GM12878 (cell line): ENCODE results near the gene GNAZ. TPM values are rescaled to one million over a fixed set of nuclear protein-coding genes. Genes with fewer than 3 reads are reported as not detected.
"Not testable (repeated sequence)": the region's sequence is repeated elsewhere in the genome, so short reads cannot be mapped to it uniquely, and the experiment has no call there.

Experiments
- ATAC-seq: fragments of 200-7000 bp; cut with Tn5 transposase; 3 replicates; pipeline ENCODE4 v1.9.1; 2020; ENCODE audit warnings: mild to moderate bottlenecking, moderate library complexity
- BruUV-seq: library from RNA; stranded (reverse); fragments of 400-500 nt; replicated peaks from 2 replicates; lab custom pipeline; 2021; lab: Mats Ljungman, UMichigan
- CTCF ChIA-PET: fragments of 300-600 bp; sonication (Branson Sonifier 250); formaldehyde crosslinking; extraction: SDS; loops from one replicate; lab custom pipeline; 2021; ENCODE audit warnings: inconsistent platforms; lab: Yijun Ruan, JAX
- POLR2A ChIA-PET: fragments of 350-600 bp; formaldehyde crosslinking; extraction: SDS; loops from one replicate; lab custom pipeline; 2021; ENCODE audit warnings: inconsistent platforms; lab: Charles Lee
- RAD21 ChIA-PET: fragments of 300-600 bp; sonication (Branson Sonifier 250); formaldehyde crosslinking; loops from one replicate; lab custom pipeline; 2023; ENCODE audit warnings: antibody characterized with exemption; ENCODE audit not compliant: unreplicated experiment; lab: Charles Lee
- SMC1A ChIA-PET: fragments of 300-600 bp; sonication (Branson Sonifier 250); formaldehyde crosslinking; loops from one replicate; lab custom pipeline; 2023; ENCODE audit not compliant: unreplicated experiment, uncharacterized antibody; lab: Charles Lee
- DNase-seq: peaks from one replicate; pipeline ENCODE4 v3.0.0-alpha.2; 2011; ENCODE audit warnings: low read depth, low spot score
- FAIRE-seq: peaks from 3 replicates; lab custom pipeline; 2011; peaks lifted over from hg19 to GRCh38; lab: Jason Lieb, UNC
- H2AFZ ChIP-seq: 2 replicates; pipeline ENCODE4 v1.6.0; 2011; ENCODE audit warnings: low read depth, low read length, control low read depth; ENCODE audit not compliant: control insufficient read depth
- H3K27ac ChIP-seq: 2 replicates; pipeline ENCODE4 v1.5.1; 2011; ENCODE audit warnings: control low read depth; ENCODE audit not compliant: control insufficient read depth, insufficient read depth
- H3K27me3 ChIP-seq, 2 experiments: replicated peaks in 1 of 2; 2 replicates each; pipeline versions ENCODE4 v1.6.0 to v1.6.1; 2011; ENCODE audit warnings: low read length in 1 of 2; ENCODE audit not compliant: control insufficient read depth in 2 of 2, insufficient read depth in 2 of 2
- H3K36me3 ChIP-seq, 2 experiments: 2 replicates each; pipeline ENCODE4 v1.5.1; 2011; ENCODE audit warnings: low read length in 1 of 2; ENCODE audit not compliant: control insufficient read depth in 2 of 2, insufficient read depth in 2 of 2
- H3K4me1 ChIP-seq: 2 replicates; pipeline ENCODE4 v1.6.1; 2011; ENCODE audit warnings: mild to moderate bottlenecking, low read length, moderate library complexity, mixed read lengths; ENCODE audit not compliant: control insufficient read depth, insufficient read depth
- H3K4me2 ChIP-seq: 2 replicates; pipeline ENCODE4 v1.6.0; 2011; ENCODE audit warnings: control low read depth; ENCODE audit not compliant: control insufficient read depth, insufficient read depth
- H3K4me3 ChIP-seq: fragments of 200-600 bp; sonication (generic); 2 replicates; pipeline ENCODE4 v1.5.1; 2016
- H3K79me2 ChIP-seq: 2 replicates; pipeline ENCODE4 v1.6.0; 2011; ENCODE audit warnings: low read length; ENCODE audit not compliant: control insufficient read depth, insufficient read depth
- H3K9ac ChIP-seq: 2 replicates; pipeline ENCODE4 v1.8.0; 2011; ENCODE audit warnings: low read length, control low read depth, mixed read lengths; ENCODE audit not compliant: control insufficient read depth, insufficient read depth
- H3K9me3 ChIP-seq: replicated peaks from 3 replicates; pipeline ENCODE4 v1.5.1; 2011; ENCODE audit warnings: mild to moderate bottlenecking, low read length; ENCODE audit not compliant: control insufficient read depth, insufficient read depth
- H4K20me1 ChIP-seq: 2 replicates; pipeline ENCODE4 v1.6.0; 2011; ENCODE audit not compliant: control insufficient read depth, insufficient read depth
- DPF2 ChIP-seq: fragments of 450-650 bp; IDR thresholded peaks from 2 replicates; pipeline ENCODE4 v1.6.1; 2017; ENCODE audit warnings: mild to moderate bottlenecking
- IKZF1 ChIP-seq: fragments of 450-650 bp; conservative IDR thresholded peaks from 2 replicates; pipeline ENCODE4 v1.6.1; 2017; ENCODE audit warnings: antibody characterized with exemption, mild to moderate bottlenecking
- IKZF2 ChIP-seq, 2 experiments: fragments of 450-650 bp; IDR thresholded peaks; 2 replicates each; pipeline ENCODE4 v1.6.1; 2017; ENCODE audit warnings: mild to moderate bottlenecking in 2 of 2, moderate library complexity in 2 of 2
- MTA2 ChIP-seq: fragments of 450-650 bp; IDR thresholded peaks from 2 replicates; pipeline ENCODE4 v1.6.1; 2016; ENCODE audit warnings: low read depth, mild to moderate bottlenecking, moderate library complexity
- SPI1 ChIP-seq: IDR thresholded peaks from 2 replicates; pipeline ENCODE4 v1.6.1; 2011; ENCODE audit warnings: low read depth, mild to moderate bottlenecking, low read length, moderate library complexity, borderline replicate concordance; ENCODE audit not compliant: insufficient read depth
- WGBS: methylation state at CpG from one replicate; pipeline ENCODE4 v1.1.6; 2016; ENCODE audit warnings: low lambda C conversion rate; ENCODE audit not compliant: insufficient replicate concordance, insufficient coverage; ENCODE audit errors: missing lambda C conversion rate; 5-methylcytosine and 5-hydroxymethylcytosine counted together
- in situ Hi-C: fragments of 300-500 bp; cut with MboI; formaldehyde crosslinking; loops from 9 replicates; pipeline ENCODE4 v1.14.3; 2018; ENCODE audit warnings: mixed read lengths
- intact Hi-C: fragments of 100-400 bp; cut with micrococcal nuclease; formaldehyde crosslinking; loops from one replicate; pipeline ENCODE4 v1.14.2; 2022; ENCODE audit not compliant: unreplicated experiment
- polyA plus RNA-seq, 11 experiments: library from polyadenylated mRNA; depleted of rRNA in 4 of 11; unstranded in 6 of 11; stranded (reverse) in 5 of 11; fragments of >200 nt; fragmentation: Nextera tagmentation in 4 of 11; fragmentation: Illumina TruSeq in 1 of 11; extraction: Ambion mirVana in 4 of 11; extraction: Trizol in 1 of 11; gene quantifications; 1 replicate in 1 of 11; 2 replicates in 10 of 11; pipeline versions ENCODE4 v1.2.1 to v1.2.3, GENCODE V29; 2011 to 2016; ENCODE audit warnings: inconsistent platforms in 2 of 11, missing spikeins in 2 of 11, low read depth in 1 of 11
- total RNA-seq, 4 experiments: library from RNA; depleted of rRNA in 3 of 4; stranded (reverse); fragments of >200 nt in 3 of 4; fragmentation: Illumina TruSeq in 1 of 4; extraction: Trizol in 1 of 4; gene quantifications; 2 replicates each; pipeline versions ENCODE4 v1.2.1 to v1.2.3, GENCODE V29; 2013 to 2021
- TF ChIP-seq, protein P1 (sequence below): fragments of 450-650 bp; IDR thresholded peaks from 2 replicates; pipeline ENCODE4 v1.6.1; 2017; ENCODE audit warnings: mild to moderate bottlenecking, moderate library complexity

The GNAZ gene
- total and polyA plus RNA-seq, 10 of the 15 experiments (the other 5 are each of a cell fraction or from before 2014, with no cell fraction given) = 0.09 to 1.0 (median 0.44) TPM; not detected in 1

DNA sequence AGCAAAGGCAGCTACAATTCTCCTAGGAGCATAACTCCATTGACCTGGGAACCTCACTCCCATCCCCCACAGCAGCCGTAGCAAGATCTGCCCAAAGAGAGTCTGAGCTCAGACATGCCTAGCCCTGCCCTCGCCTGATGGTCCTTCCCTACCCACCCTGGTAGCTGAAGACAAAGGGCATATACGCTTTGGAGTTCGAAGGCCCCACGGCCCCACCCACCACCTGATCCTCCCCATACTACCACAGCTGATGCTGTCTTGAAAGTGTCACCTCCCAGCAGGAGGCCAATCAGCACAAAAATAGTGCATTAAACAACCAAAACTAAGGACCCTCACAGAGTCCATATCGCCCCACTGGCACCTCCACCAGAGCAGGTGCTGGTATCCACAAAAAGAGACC is 22.6 kb upstream of the GNAZ start (continued):
- TF ChIP-seq, protein P1, sequence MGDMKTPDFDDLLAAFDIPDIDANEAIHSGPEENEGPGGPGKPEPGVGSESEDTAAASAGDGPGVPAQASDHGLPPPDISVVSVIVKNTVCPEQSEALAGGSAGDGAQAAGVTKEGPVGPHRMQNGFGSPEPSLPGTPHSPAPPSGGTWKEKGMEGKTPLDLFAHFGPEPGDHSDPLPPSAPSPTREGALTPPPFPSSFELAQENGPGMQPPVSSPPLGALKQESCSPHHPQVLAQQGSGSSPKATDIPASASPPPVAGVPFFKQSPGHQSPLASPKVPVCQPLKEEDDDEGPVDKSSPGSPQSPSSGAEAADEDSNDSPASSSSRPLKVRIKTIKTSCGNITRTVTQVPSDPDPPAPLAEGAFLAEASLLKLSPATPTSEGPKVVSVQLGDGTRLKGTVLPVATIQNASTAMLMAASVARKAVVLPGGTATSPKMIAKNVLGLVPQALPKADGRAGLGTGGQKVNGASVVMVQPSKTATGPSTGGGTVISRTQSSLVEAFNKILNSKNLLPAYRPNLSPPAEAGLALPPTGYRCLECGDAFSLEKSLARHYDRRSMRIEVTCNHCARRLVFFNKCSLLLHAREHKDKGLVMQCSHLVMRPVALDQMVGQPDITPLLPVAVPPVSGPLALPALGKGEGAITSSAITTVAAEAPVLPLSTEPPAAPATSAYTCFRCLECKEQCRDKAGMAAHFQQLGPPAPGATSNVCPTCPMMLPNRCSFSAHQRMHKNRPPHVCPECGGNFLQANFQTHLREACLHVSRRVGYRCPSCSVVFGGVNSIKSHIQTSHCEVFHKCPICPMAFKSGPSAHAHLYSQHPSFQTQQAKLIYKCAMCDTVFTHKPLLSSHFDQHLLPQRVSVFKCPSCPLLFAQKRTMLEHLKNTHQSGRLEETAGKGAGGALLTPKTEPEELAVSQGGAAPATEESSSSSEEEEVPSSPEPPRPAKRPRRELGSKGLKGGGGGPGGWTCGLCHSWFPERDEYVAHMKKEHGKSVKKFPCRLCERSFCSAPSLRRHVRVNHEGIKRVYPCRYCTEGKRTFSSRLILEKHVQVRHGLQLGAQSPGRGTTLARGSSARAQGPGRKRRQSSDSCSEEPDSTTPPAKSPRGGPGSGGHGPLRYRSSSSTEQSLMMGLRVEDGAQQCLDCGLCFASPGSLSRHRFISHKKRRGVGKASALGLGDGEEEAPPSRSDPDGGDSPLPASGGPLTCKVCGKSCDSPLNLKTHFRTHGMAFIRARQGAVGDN = no peak

DNA sequence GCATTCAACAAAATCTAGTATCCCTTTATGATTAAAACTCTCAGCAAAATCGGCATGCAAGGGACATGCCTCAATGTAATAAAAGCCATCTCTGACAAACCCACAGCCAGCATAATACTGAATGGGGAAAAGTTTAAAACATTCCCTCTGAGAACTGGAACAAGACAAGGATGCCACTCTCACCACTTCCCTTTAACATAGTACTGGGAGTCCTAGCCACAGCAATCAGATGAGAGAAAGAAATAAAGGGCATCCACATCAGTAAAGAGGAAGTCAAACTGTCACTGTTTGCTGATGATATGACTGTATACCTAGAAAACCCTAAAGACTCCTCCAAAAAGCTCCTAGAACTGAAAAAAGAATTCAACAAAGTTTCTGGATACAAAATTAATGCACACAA is 19.8 kb upstream of the GNAZ start:
- ChIA-PET RAD21 (interaction anchor here (1.6 kb wide), 1 partner anchor 19 kb away, joined by 4 read pairs; no protein-coding TSS in a partner anchor), SMC1A (interaction anchor here (1.3 to 1.5 kb wide), 2 partner anchors 10 to 19 kb away, joined by 3 read pairs; partner anchors contain the start of gene GNAZ), CTCF (interaction anchor here (1.2 to 1.9 kb wide), 2 partner anchors 19 to 90 kb away, joined by 3 to 12 read pairs; no protein-coding TSS in a partner anchor)
- H2AFZ ChIP-seq, H3K79me2 ChIP-seq, DNase-seq, H3K27ac ChIP-seq, BruUV-seq, H3K36me3 ChIP-seq, POLR2A ChIA-PET, ATAC-seq, intact Hi-C loops, H3K27me3 ChIP-seq, in situ Hi-C loops, H3K4me2 ChIP-seq, FAIRE-seq, H4K20me1 ChIP-seq, H3K9ac ChIP-seq, H3K4me3 ChIP-seq: not testable (repeated sequence)
- H3K9me3 ChIP-seq = peaks cover 10% of the 10 kb centered on the region; the same call in 2 of the 3 replicates
- H3K4me1 ChIP-seq = peaks cover 13% of the 10 kb centered on the region
- WGBS = 88% methylated on average over 1 of the region's 1 CpG
- peak; percentile 67 to 75; a peak in 2 of 4 replicates for TF ChIP-seq IKZF2 (IDR thresholded peaks at IDR 0.05)
- TF ChIP-seq IKZF1 = peak; percentile 59; the same call in 1 of the 2 replicates
- 0 out of 2 replicates have a peak, but pooled peaks have one; percentile 36 for TF ChIP-seq DPF2
- TF ChIP-seq MTA2 = peak; percentile 36; the same call in 1 of the 2 replicates
- TF ChIP-seq SPI1 = peak; percentile 63
